Measurements from ENCODE around the gene RMND5B.

Gene RMND5B

GRCh38 chr5:178189433-178189832 is 58.6 kb downstream of the RMND5B start:
- TF ChIP-seq SIN3A (IDR thresholded peaks at IDR 0.05; ENCODE audit: borderline replicate concordance, insufficient read depth, low read length) (no peak), TAF1 (IDR thresholded peaks at IDR 0.05; ENCODE audit: borderline replicate concordance, insufficient read depth, low read length) (no peak), REST (IDR thresholded peaks at IDR 0.05; ENCODE audit: insufficient read depth in 1 of 2, low read depth in 2 of 2, low read length in 2 of 2) (no peak)

- TF ChIP-seq SIN3A (IDR thresholded peaks at IDR 0.05; ENCODE audit: borderline replicate concordance, insufficient read depth, low read length) (no peak), TAF1 (IDR thresholded peaks at IDR 0.05; ENCODE audit: borderline replicate concordance, insufficient read depth, low read length) (no peak), FOXP2 (optimal IDR thresholded peaks at IDR 0.05; ENCODE audit: borderline replicate concordance, extremely low read depth, extremely low read length, insufficient read depth) (no peak), POLR2AphosphoS5 (IDR thresholded peaks at IDR 0.05; ENCODE audit: low read depth, low read length) (no peak), REST (IDR thresholded peaks at IDR 0.05; ENCODE audit: insufficient read depth in 1 of 2, low read depth in 2 of 2, low read length in 2 of 2) (no peak)
Measured at GRCh38 chr5:178191661-178192060, 60.8 kb downstream of the RMND5B start.

- TF ChIP-seq FOXP2 (optimal IDR thresholded peaks at IDR 0.05; ENCODE audit: borderline replicate concordance, extremely low read depth, extremely low read length, insufficient read depth) (no peak), SIN3A (IDR thresholded peaks at IDR 0.05; ENCODE audit: borderline replicate concordance, insufficient read depth, low read length) (no peak), REST (IDR thresholded peaks at IDR 0.05; ENCODE audit: insufficient read depth in 1 of 2, low read depth in 2 of 2, low read length in 2 of 2) (no peak), POLR2AphosphoS5 (IDR thresholded peaks at IDR 0.05; ENCODE audit: low read depth, low read length) (no peak), TAF1 (IDR thresholded peaks at IDR 0.05; ENCODE audit: borderline replicate concordance, insufficient read depth, low read length) (no peak)
Measured at GRCh38 chr5:178192244-178192643, 61.4 kb downstream of the RMND5B start.

- no peak for TF ChIP-seq REST (IDR thresholded peaks at IDR 0.05; ENCODE audit: insufficient read depth in 1 of 2, low read depth in 2 of 2, low read length in 2 of 2)
- TF ChIP-seq POLR2AphosphoS5 (IDR thresholded peaks at IDR 0.05; ENCODE audit: low read depth, low read length), result no peak
- TF ChIP-seq TAF1 (IDR thresholded peaks at IDR 0.05; ENCODE audit: borderline replicate concordance, insufficient read depth, low read length), result no peak
- no peak for TF ChIP-seq SIN3A (IDR thresholded peaks at IDR 0.05; ENCODE audit: borderline replicate concordance, insufficient read depth, low read length)
- TF ChIP-seq FOXP2 (optimal IDR thresholded peaks at IDR 0.05; ENCODE audit: borderline replicate concordance, extremely low read depth, extremely low read length, insufficient read depth), result no peak
Measured at GRCh38 chr5:178192787-178193186, 62.0 kb downstream of the RMND5B start.

- TF ChIP-seq SIN3A (IDR thresholded peaks at IDR 0.05; ENCODE audit: borderline replicate concordance, insufficient read depth, low read length), result no peak
- TF ChIP-seq POLR2AphosphoS5 (IDR thresholded peaks at IDR 0.05; ENCODE audit: low read depth, low read length), result no peak
- no peak for TF ChIP-seq FOXP2 (optimal IDR thresholded peaks at IDR 0.05; ENCODE audit: borderline replicate concordance, extremely low read depth, extremely low read length, insufficient read depth)
- TF ChIP-seq TAF1 (IDR thresholded peaks at IDR 0.05; ENCODE audit: borderline replicate concordance, insufficient read depth, low read length), result no peak
- no peak for TF ChIP-seq REST (IDR thresholded peaks at IDR 0.05; ENCODE audit: insufficient read depth in 1 of 2, low read depth in 2 of 2, low read length in 2 of 2)
Measured at GRCh38 chr5:178193251-178193809, 62.5 kb downstream of the RMND5B start.
